ENCODE measurements around the gene TRMT11.

The TRMT11 gene

DNA sequence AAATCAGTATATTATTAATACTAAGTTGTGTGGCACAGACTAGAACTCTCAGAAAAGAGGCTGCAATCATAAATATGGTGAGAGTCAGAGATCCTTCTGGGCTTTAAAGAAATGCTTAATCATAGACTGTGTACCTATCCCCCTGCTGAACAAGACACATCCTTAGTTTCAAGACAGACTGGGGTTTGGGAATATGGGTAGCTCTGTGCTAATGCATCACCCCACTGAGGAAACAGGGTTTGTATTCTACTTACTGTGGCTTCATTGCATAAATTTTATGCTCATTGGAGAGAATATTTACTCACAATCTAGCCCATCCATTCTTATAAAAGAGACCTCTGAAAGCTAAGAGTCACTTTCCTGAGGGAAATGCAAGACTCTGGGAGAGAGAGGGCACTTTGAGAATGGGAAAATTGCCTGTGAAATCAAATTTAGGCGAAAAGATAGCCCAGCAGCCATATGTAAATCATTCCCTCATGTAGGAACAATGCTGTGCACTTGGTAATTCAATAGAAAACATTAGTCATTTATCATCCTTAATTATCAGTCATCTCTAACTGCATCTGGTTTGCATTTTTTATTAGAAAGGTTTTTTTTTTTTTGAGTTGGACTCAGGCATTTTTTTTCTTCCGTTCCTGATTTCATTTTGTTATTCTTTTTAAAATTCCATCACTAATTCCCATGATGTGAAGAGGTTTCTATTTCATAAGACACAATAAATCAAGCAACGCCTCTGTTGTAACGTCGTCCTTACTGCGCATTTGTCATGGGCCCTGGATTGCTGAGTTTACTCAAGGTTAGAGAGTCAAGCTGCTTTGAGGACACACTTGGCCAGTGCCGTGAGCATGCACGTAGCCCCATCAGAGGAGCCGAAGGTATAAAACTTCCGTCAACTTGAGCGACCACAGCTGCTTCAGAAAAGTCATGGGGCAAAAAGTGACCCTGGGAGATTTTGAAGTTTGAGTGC, 91.8 kb downstream of the TRMT11 start:
- DNase-seq = no peak

DNA sequence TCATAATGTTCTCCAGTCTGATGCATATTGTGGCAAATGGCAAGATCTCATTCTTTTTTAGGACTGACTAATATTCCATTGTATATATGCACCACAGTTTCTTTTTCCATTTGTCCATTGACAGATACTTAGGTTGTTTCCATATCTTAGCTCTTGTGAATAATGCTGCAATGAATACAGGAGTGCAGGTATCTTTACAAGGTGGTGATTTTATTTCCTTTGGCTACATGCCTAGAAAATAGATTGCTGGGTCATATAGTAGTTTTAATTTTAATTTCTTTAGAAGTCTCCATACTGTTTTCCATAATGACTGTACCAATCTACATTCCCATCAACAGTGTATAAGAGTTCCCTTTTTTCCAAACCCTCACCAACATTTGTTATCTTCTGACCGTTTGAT, 97.5 kb downstream of the TRMT11 start:
- DNase-seq = no peak

DNA sequence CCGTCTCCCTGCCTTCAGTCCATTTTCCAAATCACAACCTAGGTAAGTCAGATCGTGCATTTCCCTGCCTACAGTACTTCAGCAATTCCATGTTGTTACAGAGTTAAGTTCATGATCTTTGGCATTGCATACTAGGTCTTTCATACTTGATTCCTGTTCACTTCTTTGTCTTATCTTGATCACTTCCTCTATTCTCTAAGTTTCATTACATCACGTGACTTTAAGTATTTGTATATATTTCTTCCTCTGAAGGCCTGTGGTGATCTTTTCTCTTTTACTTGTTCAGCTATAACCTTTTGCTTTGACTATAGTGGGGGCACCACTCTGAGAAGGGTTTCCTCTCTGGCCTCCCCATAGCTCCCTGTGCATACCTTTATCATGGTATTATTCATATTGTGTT, 100.2 kb downstream of the TRMT11 start:
- DNase-seq = no peak
